OCI-LY3 (cell line): ENCODE data around the gene SNAPC2.

Experiments
- H2AFZ ChIP-seq: fragments of 200-600, 300-600 bp; shearing (Covaris generic); 2 replicates; pipeline ENCODE4 v1.6.0; 2014; ENCODE audit warnings: antibody characterized with exemption, low read depth, low read length
- H3K27ac ChIP-seq: fragments of 200-600, 300-600 bp; sonication (generic); 2 replicates; pipeline ENCODE4 v1.5.1; 2014; ENCODE audit warnings: mild to moderate bottlenecking, low read length, moderate library complexity, mixed read lengths
- H3K27me3 ChIP-seq: fragments of 200-600, 300-600 bp; sonication (generic); 2 replicates; pipeline ENCODE4 v1.6.1; 2014; ENCODE audit warnings: low read depth, low read length, mixed read lengths
- H3K36me3 ChIP-seq: fragments of 200-600, 300-600 bp; sonication (generic); replicated peaks from 2 replicates; pipeline ENCODE3; 2014; ENCODE audit warnings: low read depth, low read length, mixed read lengths
- H3K4me1 ChIP-seq: fragments of 300-600, 200-600 bp; sonication (generic); 2 replicates; pipeline ENCODE4 v1.6.1; 2014; ENCODE audit warnings: low read length, mixed read lengths
- H3K4me2 ChIP-seq: fragments of 200-600, 300-600 bp; sonication (generic); 2 replicates; pipeline ENCODE4 v1.6.1; 2014; ENCODE audit warnings: low read length, mixed read lengths
- H3K4me3 ChIP-seq: fragments of 300-600, 200-600 bp; sonication (generic); 2 replicates; pipeline ENCODE4 v1.5.1; 2014; ENCODE audit warnings: antibody characterized with exemption, mild to moderate bottlenecking, low read length, moderate library complexity
- H3K79me2 ChIP-seq: fragments of 300-600, 200-600 bp; shearing (Covaris generic); 2 replicates; pipeline ENCODE4 v1.6.1; 2014; ENCODE audit warnings: mild to moderate bottlenecking, low read length, mixed read lengths
- H3K9ac ChIP-seq: fragments of 300-600, 200-600 bp; shearing (Covaris generic); 2 replicates; pipeline ENCODE4 v1.6.0; 2014; ENCODE audit warnings: mild to moderate bottlenecking, low read length, moderate library complexity
- H3K9me3 ChIP-seq: fragments of 200-600, 300-600 bp; shearing (Covaris generic); 2 replicates; pipeline ENCODE4 v1.6.1; 2014; ENCODE audit warnings: low read length, mixed read lengths; ENCODE audit not compliant: insufficient read depth
- H4K20me1 ChIP-seq: fragments of 200-600, 300-600 bp; sonication (generic); 2 replicates; pipeline ENCODE4 v1.6.1; 2016; ENCODE audit warnings: low read length, mixed read lengths; ENCODE audit not compliant: insufficient read depth
- EZH2phosphoT487 ChIP-seq: fragments of 200-600 bp; shearing (Covaris generic); IDR thresholded peaks from 2 replicates; pipeline ENCODE4 v1.6.1; 2018; ENCODE audit warnings: antibody characterized with exemption, mixed run types, low read depth
- TF ChIP-seq, protein P1 (sequence below): fragments of 200-600, 300-600 bp; sonication (generic); IDR thresholded peaks from 2 replicates; pipeline ENCODE4 v1.5.1; 2014; ENCODE audit warnings: antibody characterized with exemption, low read length, low read depth

Gene SNAPC2

DNA sequence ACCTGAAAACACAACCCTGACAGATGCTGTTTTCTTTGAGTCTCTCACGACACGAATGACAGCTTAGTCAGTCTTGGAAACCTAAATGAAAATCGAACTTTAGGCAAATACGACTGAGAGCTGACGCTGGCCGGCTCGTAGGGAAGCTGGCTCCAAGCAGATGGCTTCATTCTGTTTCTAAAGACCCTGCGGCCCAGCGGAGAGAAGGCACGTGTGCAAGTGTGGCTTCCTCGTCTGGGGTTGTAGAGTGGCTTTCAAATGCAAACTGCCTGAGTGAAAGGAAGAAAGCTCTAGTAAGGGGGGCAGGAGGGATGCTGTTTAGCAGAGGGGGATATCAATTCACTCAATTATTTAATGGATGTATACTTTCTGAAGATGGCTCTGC lies 49.4 kb downstream of the SNAPC2 start:
- Histone ChIP-seq H3K4me2 (no peak overlapping the region), H3K27ac (peak overlapping the region; percentile 22; the same call in 1 of the 2 replicates), H3K9ac (no peak overlapping the region), H3K79me2 (no peaks in the 10 kb centered on the region), H3K4me1 (no peaks in the 10 kb centered on the region), H3K9me3 (no peaks in the 10 kb centered on the region), H4K20me1 (no peaks in the 10 kb centered on the region; the same call in 1 of the 2 replicates), H3K36me3 (peaks cover 58% of the 10 kb centered on the region), H3K4me3 (no peak overlapping the region), H3K27me3 (no peaks in the 10 kb centered on the region), H2AFZ (no peak overlapping the region)
- TF ChIP-seq, protein P1, sequence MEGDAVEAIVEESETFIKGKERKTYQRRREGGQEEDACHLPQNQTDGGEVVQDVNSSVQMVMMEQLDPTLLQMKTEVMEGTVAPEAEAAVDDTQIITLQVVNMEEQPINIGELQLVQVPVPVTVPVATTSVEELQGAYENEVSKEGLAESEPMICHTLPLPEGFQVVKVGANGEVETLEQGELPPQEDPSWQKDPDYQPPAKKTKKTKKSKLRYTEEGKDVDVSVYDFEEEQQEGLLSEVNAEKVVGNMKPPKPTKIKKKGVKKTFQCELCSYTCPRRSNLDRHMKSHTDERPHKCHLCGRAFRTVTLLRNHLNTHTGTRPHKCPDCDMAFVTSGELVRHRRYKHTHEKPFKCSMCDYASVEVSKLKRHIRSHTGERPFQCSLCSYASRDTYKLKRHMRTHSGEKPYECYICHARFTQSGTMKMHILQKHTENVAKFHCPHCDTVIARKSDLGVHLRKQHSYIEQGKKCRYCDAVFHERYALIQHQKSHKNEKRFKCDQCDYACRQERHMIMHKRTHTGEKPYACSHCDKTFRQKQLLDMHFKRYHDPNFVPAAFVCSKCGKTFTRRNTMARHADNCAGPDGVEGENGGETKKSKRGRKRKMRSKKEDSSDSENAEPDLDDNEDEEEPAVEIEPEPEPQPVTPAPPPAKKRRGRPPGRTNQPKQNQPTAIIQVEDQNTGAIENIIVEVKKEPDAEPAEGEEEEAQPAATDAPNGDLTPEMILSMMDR, result no peak
- TF ChIP-seq EZH2phosphoT487, result no peak

DNA sequence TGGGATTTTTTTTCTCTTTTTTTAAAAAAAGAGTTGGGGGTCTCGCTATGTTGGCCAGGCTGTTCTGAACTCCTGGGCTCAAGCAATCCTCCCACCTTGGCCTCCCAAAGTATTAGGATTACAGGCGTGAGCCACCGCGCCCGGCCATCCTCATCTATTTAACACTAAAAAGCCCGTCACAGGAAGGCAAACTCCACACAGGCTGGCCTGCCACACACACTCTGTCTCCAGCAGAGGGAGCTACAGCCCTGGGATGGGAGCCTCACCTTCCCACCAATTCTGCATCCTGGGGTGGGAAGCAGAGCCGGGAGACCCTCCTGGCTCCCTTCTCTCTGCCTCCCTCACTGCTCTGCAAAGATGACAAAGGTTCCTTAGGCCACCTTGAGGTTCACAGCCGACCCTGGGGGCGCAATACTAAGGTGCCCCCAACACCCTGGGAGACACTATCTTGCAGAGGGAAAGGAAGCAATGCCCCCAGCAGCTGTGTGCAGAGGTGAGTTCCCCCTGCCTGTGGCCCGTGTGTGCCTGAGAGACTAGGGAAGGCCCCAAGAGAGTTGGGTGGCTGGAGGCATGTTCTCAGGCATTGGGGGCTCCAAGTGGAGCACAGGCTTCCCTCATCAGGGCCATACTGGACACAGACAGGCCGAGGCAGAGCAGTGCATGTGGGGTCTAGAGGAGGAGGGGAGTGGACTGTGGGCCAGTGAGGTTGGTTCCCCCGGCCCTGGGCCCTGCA lies 50.7 kb downstream of the SNAPC2 start:
- H3K27me3 ChIP-seq, result no peaks in the 10 kb centered on the region
- no peaks in the 10 kb centered on the region for H3K4me1 ChIP-seq
- H3K9ac ChIP-seq, result no peak overlapping the region
- no peak overlapping the region for H3K4me2 ChIP-seq
- H3K9me3 ChIP-seq, result no peaks in the 10 kb centered on the region
- peaks cover 62% of the 10 kb centered on the region for H3K36me3 ChIP-seq
- peaks cover 3% of the 10 kb centered on the region; the same call in 1 of the 2 replicates for H3K79me2 ChIP-seq
- no peak overlapping the region for H3K4me3 ChIP-seq
- peaks cover 3% of the 10 kb centered on the region for H4K20me1 ChIP-seq
- H3K27ac ChIP-seq, result no peak overlapping the region
- TF ChIP-seq EZH2phosphoT487, result no peak
- TF ChIP-seq, protein P1, result peak; percentile 79
- H2AFZ ChIP-seq, result no peak overlapping the region

DNA sequence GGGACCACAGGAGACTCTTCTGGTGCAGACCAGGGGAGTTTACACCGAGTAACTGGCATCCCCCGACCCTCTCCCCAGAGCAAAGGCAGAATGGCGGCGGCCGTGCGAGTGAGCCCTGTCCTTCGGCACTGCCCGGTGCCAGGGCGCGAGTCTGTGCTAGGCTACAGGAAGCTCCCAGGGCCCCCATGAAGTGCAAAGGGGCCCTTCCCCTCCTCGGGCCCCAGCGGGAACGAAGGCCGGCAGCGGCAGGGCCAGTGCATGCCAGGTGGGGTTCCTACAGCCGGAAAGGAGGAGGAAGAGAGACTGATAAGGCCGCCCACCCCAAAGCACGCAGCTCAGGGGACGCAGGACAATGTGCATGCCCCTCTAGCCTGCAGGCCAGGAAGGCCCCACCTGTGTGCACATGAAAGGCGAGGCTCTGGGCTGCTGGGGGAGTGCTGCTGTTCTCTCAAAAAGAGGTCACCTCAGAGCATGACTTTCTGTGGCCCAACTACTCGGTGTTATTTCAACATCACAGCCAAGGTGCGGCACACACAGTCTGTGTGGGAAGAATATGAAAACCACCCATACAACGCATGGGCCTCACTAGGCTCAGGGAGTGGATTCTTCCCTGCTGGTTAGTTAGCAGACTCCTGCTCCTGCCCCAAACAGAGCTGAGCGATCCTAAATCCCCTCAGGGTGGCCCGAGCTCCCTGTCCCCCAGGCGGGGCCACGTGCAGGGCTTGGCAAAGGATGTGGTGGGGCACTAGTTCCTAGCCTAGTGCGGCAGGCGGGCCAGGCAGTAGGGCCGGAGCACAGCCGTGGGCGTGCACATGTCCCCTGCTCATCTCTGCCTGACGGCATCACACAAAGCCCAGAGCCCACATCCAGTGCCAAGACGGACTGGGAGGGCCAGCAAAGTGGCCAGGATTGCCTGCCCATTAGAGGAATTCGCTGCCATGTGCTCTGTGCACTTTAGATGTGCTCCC lies 51.7 kb downstream of the SNAPC2 start:
- Histone ChIP-seq H3K4me1 (no peaks in the 10 kb centered on the region), H4K20me1 (peaks cover 3% of the 10 kb centered on the region), H3K27ac (no peak overlapping the region), H3K79me2 (peaks cover 6% of the 10 kb centered on the region; the same call in 1 of the 2 replicates), H3K27me3 (no peaks in the 10 kb centered on the region), H2AFZ (no peak overlapping the region), H3K4me2 (no peak overlapping the region), H3K9ac (no peak overlapping the region), H3K9me3 (no peaks in the 10 kb centered on the region), H3K36me3 (peaks cover 60% of the 10 kb centered on the region), H3K4me3 (no peak overlapping the region)
- TF ChIP-seq, protein P1, result no peak
- TF ChIP-seq EZH2phosphoT487, result no peak
